Lung (tissue), 12 donors: ENCODE data around the gene LMX1B. TPM values are rescaled to one million over a fixed set of nuclear protein-coding genes. Genes with fewer than 3 reads are reported as not detected.

Source experiments
- ATAC-seq: fragments of 200-7000 bp; cut with Tn5 transposase; one replicate; pipeline ENCODE4 v1.9.1; 2020; ENCODE audit warnings: moderate number of reproducible peaks; ENCODE audit not compliant: insufficient read depth, low FRiP score
- DNase-seq, 3 donors: peaks; one replicate each; pipeline ENCODE4 v3.0.0-alpha.2; 2013 to 2017
- H3K27ac ChIP-seq, 2 donors: one replicate each; pipeline ENCODE4 v1.5.1; 2013; ENCODE audit warnings: mild to moderate bottlenecking in 2 of 2, moderate library complexity in 2 of 2, control low read depth in 1 of 2, inconsistent platforms in 1 of 2, low read depth in 1 of 2, low read length in 1 of 2
- H3K27me3 ChIP-seq, 3 donors: one replicate each; pipeline ENCODE4 v1.5.1; 2013; ENCODE audit warnings: low read length in 2 of 3; ENCODE audit not compliant: control insufficient read depth in 3 of 3, insufficient read depth in 3 of 3
- H3K36me3 ChIP-seq, 4 donors: one replicate each; pipeline ENCODE4 v1.5.1; 2013; ENCODE audit warnings: low read length in 4 of 4, mild to moderate bottlenecking in 1 of 4, moderate library complexity in 1 of 4; ENCODE audit not compliant: control insufficient read depth in 4 of 4, insufficient read depth in 4 of 4
- H3K4me1 ChIP-seq, 5 donors: one replicate each; pipeline ENCODE4 v1.5.1; 2013; ENCODE audit warnings: low read length in 5 of 5, mild to moderate bottlenecking in 2 of 5, moderate library complexity in 1 of 5; ENCODE audit not compliant: control insufficient read depth in 5 of 5, insufficient read depth in 5 of 5
- H3K4me3 ChIP-seq: one replicate; pipeline ENCODE4 v1.5.1; 2013; ENCODE audit warnings: mild to moderate bottlenecking, control low read depth, moderate library complexity
- H3K9ac ChIP-seq, 2 donors: one replicate each; pipeline ENCODE4 v1.5.1; 2013; ENCODE audit warnings: low read length in 2 of 2, control low read depth in 1 of 2; ENCODE audit not compliant: insufficient read depth in 1 of 2
- H3K9me3 ChIP-seq, 4 donors: one replicate each; pipeline ENCODE4 v1.5.1; 2013; ENCODE audit warnings: low read length in 3 of 4, mild to moderate bottlenecking in 1 of 4, moderate library complexity in 1 of 4; ENCODE audit not compliant: control insufficient read depth in 4 of 4, insufficient read depth in 3 of 4
- CTCF ChIP-seq: IDR thresholded peaks from 2 replicates; pipeline ENCODE4 v1.5.1; 2012; ENCODE audit warnings: mild to moderate bottlenecking; ENCODE audit errors: control extremely low read depth, extremely low read depth
- WGBS, 2 donors: extraction: QIAGEN DNeasy Blood & Tissue Kit; methylation state at CpG; one replicate each; pipeline ENCODE4 v1.1.7; 2013; 5-methylcytosine and 5-hydroxymethylcytosine counted together
- polyA plus RNA-seq, 2 donors: library from polyadenylated mRNA; stranded (reverse); fragments of 200-250 nt; gene quantifications; one replicate each; pipeline ENCODE4 v1.2.1, GENCODE V29; 2013
- total RNA-seq, 2 donors: library from RNA; depleted of rRNA in 1 of 2; stranded (reverse); fragments of >200 nt in 1 of 2; gene quantifications; one replicate each; pipeline ENCODE4 v1.2.1, GENCODE V29; 2014 to 2021
- donor health status: control.
- donor health status: control.
- donor health status: Bipolar disorder and iron deficiency.
- donor health status: healthy.
- donor health status: DM: yes; HTN: yes; CAD: no.

The LMX1B gene
- total and polyA plus RNA-seq, 4 donors = under 0.01 to 0.77 (median 0.10) TPM

- Histone ChIP-seq H3K9me3 (no peaks in the 10 kb centered on the region), H3K27me3 (peaks cover 0 to 10% (median 0%) of the 10 kb centered on the region in 3 donors), H3K9ac (no peak overlapping the region), H3K4me3 (no peak overlapping the region), H3K36me3 (no peaks in the 10 kb centered on the region), H3K4me1 (peaks cover 0 to 16% (median 11%) of the 10 kb centered on the region in 5 donors), H3K27ac (no peak overlapping the region)
- DNase-seq (no peak), ATAC-seq (peak; percentile 5)
- 86 to 87% methylated on average over 10 of the region's 10 CpGs for WGBS, 2 donors
- no peak for TF ChIP-seq CTCF
Measured at GRCh38 chr9:126588491-126589168, 25.1 kb upstream of the LMX1B start.

GRCh38 chr9:126589349-126589748 lies 24.4 kb upstream of the LMX1B start:
- H3K27ac ChIP-seq = no peak overlapping the region
- 92 to 94% methylated on average over 6 of the region's 6 CpGs for WGBS, 2 donors
- H3K9ac ChIP-seq = no peak overlapping the region
- no peak for DNase-seq
- H3K4me3 ChIP-seq = no peak overlapping the region
- H3K36me3 ChIP-seq = no peaks in the 10 kb centered on the region
- H3K9me3 ChIP-seq = no peaks in the 10 kb centered on the region
- ATAC-seq = no peak
- H3K4me1 ChIP-seq = peaks cover 0 to 16% (median 11%) of the 10 kb centered on the region in 5 donors
- peaks cover 0 to 8% (median 0%) of the 10 kb centered on the region in 3 donors for H3K27me3 ChIP-seq
- TF ChIP-seq CTCF = no peak

GRCh38 chr9:126591083-126591482 lies 22.6 kb upstream of the LMX1B start:
- no peak overlapping the region for H3K27ac ChIP-seq
- no peaks in the 10 kb centered on the region for H3K36me3 ChIP-seq
- H3K9ac ChIP-seq = no peak overlapping the region
- no peak overlapping the region for H3K4me3 ChIP-seq
- peaks cover 0 to 6% (median 3%) of the 10 kb centered on the region in 3 donors for H3K27me3 ChIP-seq
- ATAC-seq = no peak
- H3K4me1 ChIP-seq = peaks cover 0 to 16% (median 11%) of the 10 kb centered on the region in 5 donors
- peaks cover 0 to 3% (median 0%) of the 10 kb centered on the region in 4 donors for H3K9me3 ChIP-seq
- no peak for TF ChIP-seq CTCF
- 74% methylated on average over 3 of the region's 3 CpGs for WGBS, 2 donors
- DNase-seq = no peak
